Measurements from ENCODE around the gene DOK7. TPM values are rescaled to one million over a fixed set of nuclear protein-coding genes. Genes with fewer than 3 reads are reported as not detected.

DOK7 gene
- total RNA-seq, 1 experiment from 2014 or later = 5.3 TPM

- ChIA-PET POLR2A (interaction anchor here (0.8 to 1.7 kb wide), 2 partner anchors 50 to 98 kb away, joined by 4 to 8 read pairs; no protein-coding TSS in a partner anchor), CTCF (interaction anchor here (0.6 to 0.8 kb wide), 4 partner anchors 299 to 1673 kb away, joined by 3 to 5 read pairs (median 4); no protein-coding TSS in a partner anchor)
- intact Hi-C loops (cut with micrococcal nuclease) = no loop called here
- H3K36me3 Mint-ChIP-seq (ENCODE audit: insufficient read depth, unreplicated experiment) = no peaks in the 10 kb centered on the region
- H3K27ac Mint-ChIP-seq (ENCODE audit: low read depth, unreplicated experiment) = no peak overlapping the region
- H3K9me3 Mint-ChIP-seq (ENCODE audit: unreplicated experiment) = no peaks in the 10 kb centered on the region
- peak; percentile 82 for DNase-seq (ENCODE audit: unreplicated experiment)
- H3K4me1 Mint-ChIP-seq (ENCODE audit: insufficient read depth, unreplicated experiment) = peaks cover 9% of the 10 kb centered on the region
- BruUV-seq (replicated peaks) = TSS peak; percentile 43
- no peaks in the 10 kb centered on the region for H3K27me3 Mint-ChIP-seq (ENCODE audit: insufficient read depth, unreplicated experiment)
- H3K4me3 Mint-ChIP-seq (ENCODE audit: unreplicated experiment) = peak overlapping the region; percentile 66
- TF ChIP-seq CTCF (IDR thresholded peaks at IDR 0.05; ENCODE audit: unreplicated experiment) = no peak
Measured at GRCh38 chr4:3484057-3484973, 21.2 kb downstream of the DOK7 start.

GRCh38 chr4:3485011-3485791, 22.1 kb downstream of the DOK7 start:
- no peak for TF ChIP-seq CTCF (IDR thresholded peaks at IDR 0.05; ENCODE audit: unreplicated experiment)
- intact Hi-C loops (cut with micrococcal nuclease) = no loop called here
- Mint-ChIP-seq H3K9me3 (ENCODE audit: unreplicated experiment) (no peaks in the 10 kb centered on the region), H3K4me1 (ENCODE audit: insufficient read depth, unreplicated experiment) (peaks cover 9% of the 10 kb centered on the region), H3K27me3 (ENCODE audit: insufficient read depth, unreplicated experiment) (no peaks in the 10 kb centered on the region), H3K36me3 (ENCODE audit: insufficient read depth, unreplicated experiment) (peaks cover 5% of the 10 kb centered on the region), H3K27ac (ENCODE audit: low read depth, unreplicated experiment) (no peak overlapping the region), H3K4me3 (ENCODE audit: unreplicated experiment) (peak overlapping the region; percentile 66)
- POLR2A ChIA-PET = interaction anchor here (0.8 to 1.7 kb wide), 2 partner anchors 50 to 99 kb away, joined by 4 to 8 read pairs; no protein-coding TSS in a partner anchor
- CTCF ChIA-PET = interaction anchor here (0.7 to 0.8 kb wide), 3 partner anchors 298 to 1672 kb away, joined by 3 to 5 read pairs (median 4); no protein-coding TSS in a partner anchor
- DNase-seq (ENCODE audit: unreplicated experiment) = no peak
- BruUV-seq (replicated peaks) = no TSS peak

- H3K27me3 Mint-ChIP-seq (ENCODE audit: insufficient read depth, unreplicated experiment) = no peaks in the 10 kb centered on the region
- TF ChIP-seq CTCF (IDR thresholded peaks at IDR 0.05; ENCODE audit: unreplicated experiment) = no peak
- ChIA-PET POLR2A (no interaction called here), CTCF (interaction anchor here (0.5 to 0.6 kb wide), 3 partner anchors 10 to 366 kb away, joined by 3 read pairs; no protein-coding TSS in a partner anchor)
- H3K4me3 Mint-ChIP-seq (ENCODE audit: unreplicated experiment) = no peak overlapping the region
- BruUV-seq (replicated peaks) = no TSS peak
- intact Hi-C loops (cut with micrococcal nuclease) = no loop called here
- H3K9me3 Mint-ChIP-seq (ENCODE audit: unreplicated experiment) = no peaks in the 10 kb centered on the region
- peaks cover 4% of the 10 kb centered on the region for H3K4me1 Mint-ChIP-seq (ENCODE audit: insufficient read depth, unreplicated experiment)
- H3K27ac Mint-ChIP-seq (ENCODE audit: low read depth, unreplicated experiment) = no peak overlapping the region
- no peak for DNase-seq (ENCODE audit: unreplicated experiment)
- H3K36me3 Mint-ChIP-seq (ENCODE audit: insufficient read depth, unreplicated experiment) = peaks cover 5% of the 10 kb centered on the region
Measured at GRCh38 chr4:3485886-3486540, 22.9 kb downstream of the DOK7 start.

All from MCF 10A (cell line).